Large intestine (tissue), 3 donors: ENCODE results near the gene CPA4. TPM values are rescaled to one million over a fixed set of nuclear protein-coding genes. Genes with fewer than 3 reads are reported as not detected.

Source experiments
- DNase-seq, 2 donors: peaks; one replicate each; pipeline versions ENCODE4 v3.0.0 to v3.0.0-alpha.2; 2013
- H3K27ac ChIP-seq: one replicate; pipeline ENCODE4 v1.5.1; 2013; ENCODE audit warnings: low read length
- H3K27me3 ChIP-seq: 2 replicates; pipeline ENCODE4 v1.6.1; 2013; ENCODE audit warnings: low read length; ENCODE audit not compliant: control insufficient read depth, insufficient read depth
- H3K36me3 ChIP-seq: 2 replicates; pipeline ENCODE4 v1.6.1; 2013; ENCODE audit warnings: low read length; ENCODE audit not compliant: control insufficient read depth, insufficient read depth
- H3K4me1 ChIP-seq: one replicate; pipeline ENCODE4 v1.6.1; 2013; ENCODE audit warnings: low read length; ENCODE audit not compliant: control insufficient read depth, insufficient read depth
- H3K4me3 ChIP-seq: one replicate; pipeline ENCODE4 v1.5.1; 2013; ENCODE audit warnings: low read length
- H3K9me3 ChIP-seq: one replicate; pipeline ENCODE4 v1.6.1; 2013; ENCODE audit warnings: mild to moderate bottlenecking, low read depth, low read length, moderate library complexity; ENCODE audit not compliant: control insufficient read depth
- WGBS: methylation state at CpG from one replicate; pipeline ENCODE4 v1.1.5; 2013; ENCODE audit warnings: low lambda C conversion rate; ENCODE audit not compliant: insufficient coverage; 5-methylcytosine and 5-hydroxymethylcytosine counted together
- polyA plus RNA-seq: library from polyadenylated mRNA; unstranded; fragments of 120-200 nt; gene quantifications from one replicate; pipeline ENCODE4 v1.2.1, GENCODE V29; 2013

The CPA4 gene
- polyA plus RNA-seq, 1 donor, result 7.9 TPM

DNA sequence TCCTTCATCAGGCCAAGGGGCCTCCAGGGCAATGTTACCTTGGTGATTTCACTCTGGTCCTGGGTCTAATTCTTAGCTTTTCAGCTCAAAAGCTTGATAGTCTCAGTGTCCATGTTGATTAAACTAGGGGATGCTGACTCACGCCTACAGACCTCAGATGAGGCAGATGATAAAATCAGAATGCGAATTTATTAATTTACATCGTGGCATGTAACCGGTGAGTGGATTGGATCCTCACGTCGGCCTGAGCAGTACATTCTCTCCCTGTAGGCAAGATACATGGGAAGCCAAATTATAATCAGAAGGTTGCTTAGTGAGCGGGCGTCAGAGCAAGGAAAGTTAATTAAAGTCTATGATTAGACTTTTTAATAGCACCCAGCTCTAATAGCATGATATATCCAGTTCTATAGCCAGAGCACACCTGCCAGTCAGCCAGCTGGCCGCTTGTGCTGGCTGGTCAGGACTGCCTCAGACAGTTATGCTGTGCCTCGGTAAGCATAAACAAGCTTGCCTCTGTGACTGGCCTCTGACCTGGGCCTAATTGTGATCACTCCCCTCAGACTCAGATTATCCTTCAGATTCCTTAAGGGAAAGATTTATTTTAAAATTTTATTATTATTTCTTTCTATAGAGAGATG is 31.5 kb downstream of the CPA4 start:
- Histone ChIP-seq H3K4me3 (no peak overlapping the region), H3K27me3 (no peaks in the 10 kb centered on the region), H3K9me3 (no peaks in the 10 kb centered on the region), H3K27ac (no peak overlapping the region), H3K4me1 (no peaks in the 10 kb centered on the region), H3K36me3 (no peaks in the 10 kb centered on the region)
- no peak for DNase-seq
- WGBS, result no CpG with 5 or more reads among the region's 10 CpGs

- H3K36me3 ChIP-seq, result no peaks in the 10 kb centered on the region
- no peak overlapping the region for H3K4me3 ChIP-seq
- no peaks in the 10 kb centered on the region for H3K9me3 ChIP-seq
- DNase-seq, result no peak
- no peaks in the 10 kb centered on the region for H3K27me3 ChIP-seq
- no peak overlapping the region for H3K27ac ChIP-seq
- no peaks in the 10 kb centered on the region for H3K4me1 ChIP-seq
- WGBS, result 55% methylated on average over 2 of the region's 3 CpGs
Observed at GRCh38 chr7:130329681-130330080, 36.7 kb downstream of the CPA4 start.

DNA sequence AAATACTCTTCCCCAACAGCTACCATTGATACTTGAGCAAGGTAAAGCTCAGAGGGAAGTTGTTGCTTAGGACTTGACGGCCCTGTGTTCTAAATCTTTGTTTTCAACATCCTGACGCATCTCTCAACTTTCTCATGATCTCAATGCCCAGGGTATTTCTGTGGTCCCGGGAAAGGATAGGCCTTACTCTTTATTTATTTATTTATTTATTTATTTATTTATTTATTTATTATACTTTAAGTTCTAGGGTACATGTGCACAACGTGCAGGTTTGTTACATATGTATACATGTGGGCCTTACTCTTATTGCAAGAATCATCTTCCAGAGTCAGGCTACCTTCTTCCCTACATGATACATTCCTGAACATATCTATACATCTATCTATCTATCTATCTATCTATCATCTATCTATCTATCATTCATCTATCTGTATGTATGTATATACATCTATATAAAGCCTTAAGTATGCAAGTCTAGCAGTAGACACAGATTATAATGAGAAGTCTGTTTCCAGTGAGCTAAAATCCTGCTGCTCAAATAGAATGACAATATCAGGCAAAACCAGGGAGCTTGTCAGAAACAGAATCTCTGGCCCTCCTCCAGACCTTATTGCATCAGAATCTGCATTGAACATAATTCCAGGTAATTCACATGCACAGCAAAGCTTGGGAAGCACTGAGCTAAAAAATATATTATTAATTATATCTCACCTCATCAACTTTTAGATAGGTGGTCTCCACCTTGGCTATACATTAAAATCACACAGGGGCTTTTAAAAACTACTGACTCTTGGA is 39.5 kb downstream of the CPA4 start:
- H3K27me3 ChIP-seq, result no peaks in the 10 kb centered on the region
- no peak overlapping the region for H3K4me3 ChIP-seq
- no peak for DNase-seq
- no peaks in the 10 kb centered on the region for H3K4me1 ChIP-seq
- WGBS, result 100% methylated on average over 1 of the region's 4 CpGs
- no peak overlapping the region for H3K27ac ChIP-seq
- H3K9me3 ChIP-seq, result no peaks in the 10 kb centered on the region
- H3K36me3 ChIP-seq, result no peaks in the 10 kb centered on the region

DNA sequence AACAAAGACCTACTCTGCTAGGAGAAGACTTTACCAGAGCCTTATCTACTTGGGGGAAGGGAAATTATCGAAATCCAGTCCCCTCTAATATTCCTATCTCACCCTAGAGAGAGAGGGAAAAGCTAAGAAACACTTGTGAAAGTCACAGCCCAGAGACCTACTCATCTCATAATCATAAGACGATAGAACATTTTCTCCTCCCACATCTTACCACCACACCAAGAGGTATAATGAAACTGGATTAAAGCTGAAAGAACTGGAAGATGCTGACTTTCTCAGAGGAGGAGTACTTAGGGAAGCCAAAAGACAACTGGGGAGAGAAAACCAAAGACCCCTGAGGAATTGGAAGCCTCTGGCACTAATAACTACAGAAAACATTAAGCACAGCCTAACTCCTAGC is 40.9 kb downstream of the CPA4 start:
- Histone ChIP-seq H3K4me1 (no peaks in the 10 kb centered on the region), H3K27me3 (no peaks in the 10 kb centered on the region), H3K9me3 (no peaks in the 10 kb centered on the region), H3K27ac (no peak overlapping the region), H3K4me3 (no peak overlapping the region), H3K36me3 (no peaks in the 10 kb centered on the region)
- no peak for DNase-seq
- no CpG with 5 or more reads among the region's 2 CpGs for WGBS

DNA sequence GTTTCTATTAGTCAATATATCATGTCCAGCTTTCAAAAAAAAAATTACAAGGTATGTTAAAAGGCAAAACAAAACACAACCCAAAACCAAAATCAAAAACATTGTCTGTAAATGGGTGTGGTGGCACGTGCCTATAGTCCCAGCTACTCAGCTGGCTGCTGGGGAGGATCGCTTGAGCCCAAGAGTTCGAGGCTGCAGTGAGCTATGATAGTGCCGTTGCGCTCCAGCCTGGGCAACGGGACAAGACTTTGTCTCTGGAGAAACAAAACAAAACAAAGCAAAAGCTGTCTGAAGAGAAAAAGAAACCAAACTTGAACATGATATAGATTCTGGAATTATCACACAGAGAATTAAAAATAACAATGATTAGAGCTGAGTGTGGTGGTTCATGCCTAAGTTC is 41.3 kb downstream of the CPA4 start:
- no peak for DNase-seq
- H3K9me3 ChIP-seq, result no peaks in the 10 kb centered on the region
- WGBS, result no CpG with 5 or more reads among the region's 6 CpGs

DNA sequence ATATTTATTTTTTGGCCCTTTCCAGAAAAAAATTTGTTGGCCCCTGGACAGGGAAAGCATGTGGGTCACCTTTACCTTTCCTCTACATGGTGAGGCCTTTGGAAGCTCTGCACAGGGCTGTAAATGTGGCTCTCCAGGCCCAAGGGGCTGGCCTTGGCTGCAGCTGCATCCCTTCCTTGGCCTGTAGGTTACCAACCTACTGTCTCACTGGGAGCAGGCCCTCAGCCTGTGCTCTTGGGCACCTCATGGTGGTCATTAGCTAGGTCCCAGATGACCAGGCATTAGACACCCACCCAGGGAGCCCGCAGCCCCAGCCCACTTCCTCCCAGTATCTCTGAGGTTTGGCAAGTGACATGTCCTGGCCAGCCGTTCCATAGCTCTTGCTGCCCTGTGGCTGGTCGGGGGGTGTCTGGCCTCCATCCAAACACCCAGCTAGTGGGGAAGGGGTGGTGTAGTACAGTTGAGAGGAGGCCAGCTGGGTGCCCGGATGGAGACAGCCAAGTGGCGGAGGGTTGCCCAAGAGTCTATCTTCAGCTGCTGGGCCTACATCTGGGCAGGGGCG is 44.5 kb downstream of the CPA4 start:
- Histone ChIP-seq H3K4me3 (no peak overlapping the region), H3K9me3 (no peaks in the 10 kb centered on the region), H3K27ac (no peak overlapping the region), H3K27me3 (no peaks in the 10 kb centered on the region), H3K36me3 (no peaks in the 10 kb centered on the region), H3K4me1 (no peaks in the 10 kb centered on the region)
- DNase-seq, result no peak
- no CpG with 5 or more reads among the region's 6 CpGs for WGBS

More for the DNA sequence above, 41.3 kb downstream of the CPA4 start:
- H3K27ac ChIP-seq, result no peak overlapping the region
- no peak overlapping the region for H3K4me3 ChIP-seq
- no peaks in the 10 kb centered on the region for H3K36me3 ChIP-seq
- H3K27me3 ChIP-seq, result no peaks in the 10 kb centered on the region
- no peaks in the 10 kb centered on the region for H3K4me1 ChIP-seq

DNA sequence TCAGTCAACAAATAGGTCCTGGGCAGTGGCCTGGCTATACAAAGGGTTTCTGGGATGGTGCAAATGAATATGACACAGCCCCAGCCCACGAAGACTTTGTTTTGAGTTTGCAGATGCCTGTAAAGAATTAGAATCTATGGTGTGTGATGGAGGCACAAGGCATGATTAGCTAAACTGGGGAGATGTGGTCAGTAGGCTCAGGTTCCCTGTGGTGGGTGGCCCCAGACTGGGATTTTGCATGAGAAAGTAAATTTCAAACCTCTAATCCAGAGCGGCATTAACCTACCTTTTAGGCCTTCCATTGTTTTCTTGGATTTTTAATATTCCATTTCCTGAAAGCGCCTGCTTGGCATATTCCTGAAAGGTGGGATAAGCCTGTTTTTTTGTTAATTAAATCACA is 45.3 kb downstream of the CPA4 start:
- DNase-seq, result no peak
- no peak overlapping the region for H3K4me3 ChIP-seq
- H3K4me1 ChIP-seq, result no peaks in the 10 kb centered on the region
- WGBS, result 100% methylated on average over 1 of the region's 3 CpGs
- no peaks in the 10 kb centered on the region for H3K27me3 ChIP-seq
- no peak overlapping the region for H3K27ac ChIP-seq
- H3K9me3 ChIP-seq, result no peaks in the 10 kb centered on the region
- H3K36me3 ChIP-seq, result no peaks in the 10 kb centered on the region

DNA sequence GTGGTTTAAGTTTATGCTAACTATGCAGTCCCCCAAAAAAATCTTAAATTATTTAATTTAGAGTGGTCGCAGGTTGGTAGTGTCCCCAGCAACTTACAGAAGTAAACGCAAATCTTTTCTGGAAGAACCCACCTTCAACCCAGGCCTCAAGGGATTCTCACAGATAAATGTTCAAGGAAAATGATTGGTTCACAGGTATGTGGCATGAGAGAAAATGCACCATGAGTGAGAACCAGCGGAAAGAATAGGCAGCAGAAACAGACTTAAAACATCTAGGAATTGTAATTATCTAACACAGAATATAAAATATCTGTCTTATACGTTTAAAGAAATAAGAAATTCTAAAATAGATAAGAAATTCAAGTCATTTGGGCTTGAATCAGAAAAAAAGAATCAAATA is 48.9 kb downstream of the CPA4 start:
- H3K36me3 ChIP-seq, result no peaks in the 10 kb centered on the region
- no peak overlapping the region for H3K4me3 ChIP-seq
- H3K9me3 ChIP-seq, result no peaks in the 10 kb centered on the region
- WGBS, result 100% methylated on average over 3 of the region's 4 CpGs
- H3K27me3 ChIP-seq, result no peaks in the 10 kb centered on the region
- no peaks in the 10 kb centered on the region for H3K4me1 ChIP-seq
- no peak for DNase-seq
- no peak overlapping the region for H3K27ac ChIP-seq

GRCh38 chr7:130342701-130343380 is 49.9 kb downstream of the CPA4 start:
- DNase-seq, result no peak
- Histone ChIP-seq H3K4me3 (no peak overlapping the region), H3K36me3 (no peaks in the 10 kb centered on the region), H3K27me3 (no peaks in the 10 kb centered on the region), H3K27ac (no peak overlapping the region), H3K9me3 (no peaks in the 10 kb centered on the region), H3K4me1 (no peaks in the 10 kb centered on the region)
- 100% methylated on average over 2 of the region's 3 CpGs for WGBS

GRCh38 chr7:130344271-130344866 is 51.4 kb downstream of the CPA4 start, which contains the start of gene CPA5:
Gene CPA5, plus strand, starts transcription at chr7:130344816. Its CDS starts 1,670 bp downstream, at chr7:130346486.
- Histone ChIP-seq H3K27me3 (no peaks in the 10 kb centered on the region), H3K4me3 (no peak within 1 kb of the TSS), H3K9me3 (no peaks in the 10 kb centered on the region), H3K36me3 (no peaks in the 10 kb centered on the region), H3K4me1 (no peaks in the 10 kb centered on the region), H3K27ac (no peak within 1 kb of the TSS)
- WGBS, result 97% methylated on average over 5 of the region's 5 CpGs
- DNase-seq, result no peak
